A673 (cell line): ENCODE data around the gene NEMP1.

Source experiments
- EZH2 ChIP-seq: fragments of 200-600 bp; sonication (generic); IDR thresholded peaks from 2 replicates; pipeline ENCODE4 v1.6.1; 2017; ENCODE audit warnings: borderline replicate concordance, low read depth, mild to moderate bottlenecking, mixed read lengths, antibody characterized with exemption, low read length; ENCODE audit not compliant: poor library complexity, severe bottlenecking
- TF ChIP-seq, protein P1 (sequence below): fragments of 300-800, 200-600 bp; sonication (generic); conservative IDR thresholded peaks from 2 replicates; pipeline ENCODE4 v1.5.1; 2017; ENCODE audit warnings: low read depth, mild to moderate bottlenecking, antibody characterized with exemption, low read length, moderate library complexity, mixed read lengths

DNA sequence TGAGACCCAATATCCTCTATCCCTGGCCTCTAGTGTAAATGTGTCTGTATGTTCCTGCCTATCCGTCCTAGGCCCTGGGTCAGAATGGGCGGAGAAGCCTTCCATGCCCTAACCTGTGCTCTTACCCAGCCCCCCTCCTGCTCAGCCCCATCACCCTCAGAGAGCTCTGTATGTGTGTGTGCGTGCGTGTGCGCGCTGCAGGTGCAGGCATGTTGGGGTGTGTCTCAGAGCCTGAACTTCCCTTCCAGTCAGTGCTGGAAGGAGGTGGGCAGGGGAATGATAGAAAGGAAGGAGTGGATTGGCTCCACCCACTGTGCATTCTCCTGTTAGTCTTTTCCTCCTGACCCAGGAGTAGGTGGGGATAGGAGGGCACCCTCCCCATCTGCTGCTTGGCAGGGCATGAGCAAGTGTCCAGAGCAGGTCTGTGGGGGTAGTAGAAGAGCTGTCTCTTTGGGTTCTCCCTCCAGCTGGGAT is 17.5 kb upstream of the NEMP1 start:
- TF ChIP-seq, protein P1, sequence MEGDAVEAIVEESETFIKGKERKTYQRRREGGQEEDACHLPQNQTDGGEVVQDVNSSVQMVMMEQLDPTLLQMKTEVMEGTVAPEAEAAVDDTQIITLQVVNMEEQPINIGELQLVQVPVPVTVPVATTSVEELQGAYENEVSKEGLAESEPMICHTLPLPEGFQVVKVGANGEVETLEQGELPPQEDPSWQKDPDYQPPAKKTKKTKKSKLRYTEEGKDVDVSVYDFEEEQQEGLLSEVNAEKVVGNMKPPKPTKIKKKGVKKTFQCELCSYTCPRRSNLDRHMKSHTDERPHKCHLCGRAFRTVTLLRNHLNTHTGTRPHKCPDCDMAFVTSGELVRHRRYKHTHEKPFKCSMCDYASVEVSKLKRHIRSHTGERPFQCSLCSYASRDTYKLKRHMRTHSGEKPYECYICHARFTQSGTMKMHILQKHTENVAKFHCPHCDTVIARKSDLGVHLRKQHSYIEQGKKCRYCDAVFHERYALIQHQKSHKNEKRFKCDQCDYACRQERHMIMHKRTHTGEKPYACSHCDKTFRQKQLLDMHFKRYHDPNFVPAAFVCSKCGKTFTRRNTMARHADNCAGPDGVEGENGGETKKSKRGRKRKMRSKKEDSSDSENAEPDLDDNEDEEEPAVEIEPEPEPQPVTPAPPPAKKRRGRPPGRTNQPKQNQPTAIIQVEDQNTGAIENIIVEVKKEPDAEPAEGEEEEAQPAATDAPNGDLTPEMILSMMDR = no peak
- no peak for TF ChIP-seq EZH2
